GM21360 (cell line): ENCODE results near the gene ARHGAP5.

Experiments used
- ATAC-seq: cut with Tn5 transposase; IDR thresholded peaks from one replicate; pipeline ENCODE4 v1.9.1; 2021; ENCODE audit warnings: mild to moderate bottlenecking, moderate library complexity; ENCODE audit not compliant: unreplicated experiment

The ARHGAP5 gene

DNA sequence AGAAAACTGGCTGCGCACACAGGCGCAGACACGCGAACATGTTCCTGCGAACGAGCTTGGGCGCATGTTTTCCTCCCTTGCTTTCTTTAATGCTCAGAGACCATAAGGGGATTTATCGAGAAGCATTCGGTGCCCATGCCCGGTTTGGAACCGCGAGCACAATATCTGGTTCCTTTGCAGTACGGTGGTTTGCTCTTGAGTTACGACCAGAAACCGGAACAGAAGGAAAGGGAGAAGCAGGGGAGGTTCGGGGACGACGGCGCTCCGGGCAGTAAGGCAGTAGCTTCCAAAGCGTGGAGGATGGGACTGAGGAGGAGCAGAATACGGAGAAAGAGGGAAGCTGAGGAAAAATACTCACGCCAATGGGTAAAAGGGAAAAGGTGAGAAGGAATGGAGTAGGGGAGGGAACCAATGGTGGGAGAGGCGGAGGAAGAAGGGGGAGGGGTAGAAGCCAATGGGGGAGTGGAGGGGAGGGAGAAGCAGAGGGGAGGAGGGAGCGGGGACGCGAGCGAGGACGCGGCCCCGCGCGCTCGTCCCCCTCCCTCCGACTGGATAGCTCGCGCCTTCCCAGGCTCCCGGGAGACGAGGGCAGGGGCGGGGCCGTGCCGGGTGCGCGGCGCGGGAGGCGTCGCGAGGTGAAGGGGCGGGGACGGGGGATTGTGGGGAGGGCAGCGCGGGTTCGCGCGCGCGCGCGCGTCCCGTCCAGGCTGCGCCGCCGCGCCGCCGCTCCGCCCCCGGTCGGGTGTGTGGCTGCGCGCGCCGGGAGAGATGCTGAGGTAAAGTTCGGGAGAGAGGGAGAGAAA is 625 bp upstream of the ARHGAP5 start:
- peak; percentile 53 for ATAC-seq

DNA sequence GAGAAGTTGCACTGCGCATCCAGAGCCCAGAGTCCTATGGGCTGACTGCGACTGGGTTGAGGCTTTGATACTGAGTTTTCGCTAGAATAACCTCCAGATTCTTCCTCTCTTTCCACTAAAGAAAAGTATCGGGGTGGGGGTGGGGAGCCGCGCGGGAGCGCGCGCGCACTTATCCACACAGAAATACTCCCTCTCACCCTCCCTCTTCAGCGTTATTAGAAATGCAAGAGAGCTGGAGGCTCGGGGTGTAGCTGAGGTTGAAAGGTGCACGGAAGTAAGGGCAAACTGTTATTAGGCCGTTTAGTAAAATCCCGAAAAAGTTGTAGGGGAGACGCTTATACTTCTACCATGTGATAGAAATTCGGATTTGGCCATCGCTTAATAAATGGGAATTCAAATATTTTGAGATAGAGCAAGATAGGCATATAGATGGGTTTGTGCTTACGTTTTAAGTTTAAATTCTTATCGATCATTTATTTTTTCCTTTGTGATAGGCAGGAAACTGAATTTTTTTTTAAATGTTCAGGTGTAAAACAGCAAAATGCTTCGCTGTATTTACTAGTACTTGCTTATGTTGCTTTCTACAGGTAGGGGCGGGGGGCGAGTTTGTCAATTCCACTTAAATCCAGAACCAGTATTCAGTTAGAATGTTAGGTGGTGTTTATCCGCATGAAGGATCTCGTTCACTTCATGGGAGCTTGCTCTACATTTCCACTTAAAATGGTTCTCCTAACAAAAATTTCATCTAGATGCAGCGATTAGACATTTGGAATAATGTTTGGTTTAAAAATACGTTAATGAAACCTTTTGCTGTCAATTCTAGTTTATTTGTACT is 1.1 kb downstream of the ARHGAP5 start:
- ATAC-seq = no peak

DNA sequence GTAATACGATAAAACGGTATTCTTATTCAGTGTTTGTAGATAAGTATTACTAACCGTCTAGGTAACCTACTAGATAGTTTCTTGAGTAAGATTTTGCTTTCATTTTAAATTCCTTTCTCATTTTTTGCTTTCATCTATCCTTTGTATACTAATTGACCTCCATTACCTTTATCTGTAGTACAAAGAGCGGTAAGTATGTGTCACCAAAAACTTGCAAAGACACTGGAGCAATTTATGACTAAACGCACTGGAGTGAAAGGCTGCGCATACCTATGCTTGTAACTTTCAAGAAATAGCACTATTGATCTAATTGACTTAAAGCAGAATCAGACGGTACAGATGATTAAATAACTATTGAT is 1.7 kb downstream of the ARHGAP5 start:
- no peak for ATAC-seq

DNA sequence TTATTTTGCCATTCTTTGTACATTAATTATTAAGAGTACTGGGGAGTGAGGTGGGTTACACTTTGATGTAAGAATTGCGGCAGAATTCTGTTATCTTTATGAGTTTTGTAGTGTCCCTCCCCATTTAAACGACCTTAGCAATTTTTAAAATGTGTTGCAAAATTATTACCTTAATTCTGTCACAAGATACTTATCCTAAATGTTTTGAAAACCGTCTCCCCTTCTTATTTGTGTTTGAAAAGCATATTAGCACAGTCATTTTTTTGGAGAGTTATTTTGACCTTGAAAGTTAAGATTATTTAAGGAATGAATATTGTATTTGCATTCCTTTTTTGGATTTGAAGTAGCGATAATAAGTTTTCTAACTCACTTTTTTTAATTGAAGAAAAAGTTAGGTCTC is 2.2 kb downstream of the ARHGAP5 start:
- no peak for ATAC-seq

DNA sequence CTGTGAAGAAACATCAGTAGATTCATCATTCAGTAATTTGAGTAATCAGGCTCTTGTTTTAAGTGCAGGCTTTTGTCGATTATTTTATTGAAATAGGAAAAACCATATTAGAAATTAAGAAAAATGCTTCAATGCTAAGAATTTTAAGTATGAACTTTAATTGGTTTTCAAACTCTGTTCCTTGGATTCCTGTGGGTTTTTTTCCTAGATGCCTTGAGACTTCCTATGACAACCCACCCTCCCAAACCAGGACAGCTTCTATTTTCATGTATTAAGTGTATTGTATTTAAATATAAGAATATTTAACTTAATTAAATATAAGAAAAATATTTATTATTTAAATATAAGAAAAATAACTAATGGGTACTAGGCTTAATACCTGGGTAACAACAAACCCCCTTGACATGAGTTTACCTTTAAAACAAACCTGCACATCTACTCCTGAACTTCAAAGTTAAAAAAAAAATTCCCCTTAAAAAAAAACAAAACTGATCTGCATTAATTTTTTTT is 3.0 kb downstream of the ARHGAP5 start:
- no peak for ATAC-seq

DNA sequence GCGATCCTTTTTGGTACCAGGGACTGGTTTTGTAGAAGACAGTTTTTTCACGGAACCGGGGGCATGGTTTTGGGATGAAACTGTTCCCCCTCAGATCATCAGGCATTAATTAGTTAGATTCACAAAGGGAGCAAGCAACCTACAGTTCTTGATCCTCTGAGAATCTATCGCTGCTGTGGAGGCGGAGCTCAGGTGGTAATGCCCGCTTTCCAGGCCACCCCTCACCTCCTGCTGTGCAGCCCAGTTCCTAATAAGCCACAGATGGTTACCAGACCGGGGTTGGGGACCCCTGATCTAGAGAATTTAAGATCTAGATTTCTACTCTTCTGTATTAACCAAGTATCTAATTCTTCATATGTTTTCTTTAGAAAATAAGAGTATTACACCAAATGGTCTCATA is 4.8 kb downstream of the ARHGAP5 start:
- ATAC-seq = no peak

DNA sequence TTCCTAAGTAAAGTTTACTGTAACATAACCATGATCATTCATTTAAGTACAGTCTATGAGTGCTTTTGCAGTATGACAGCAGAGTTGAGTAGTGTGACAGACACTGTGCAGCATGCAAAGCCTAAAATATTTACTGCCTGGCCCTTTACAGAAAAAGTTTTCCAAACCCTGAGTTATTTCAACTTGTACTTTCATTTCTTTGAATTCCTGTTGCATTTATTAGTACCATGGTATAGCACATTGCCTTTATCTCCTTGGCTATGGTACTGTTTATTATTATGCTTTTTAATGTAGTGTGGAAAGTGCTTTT is 6.2 kb downstream of the ARHGAP5 start:
- ATAC-seq = no peak

DNA sequence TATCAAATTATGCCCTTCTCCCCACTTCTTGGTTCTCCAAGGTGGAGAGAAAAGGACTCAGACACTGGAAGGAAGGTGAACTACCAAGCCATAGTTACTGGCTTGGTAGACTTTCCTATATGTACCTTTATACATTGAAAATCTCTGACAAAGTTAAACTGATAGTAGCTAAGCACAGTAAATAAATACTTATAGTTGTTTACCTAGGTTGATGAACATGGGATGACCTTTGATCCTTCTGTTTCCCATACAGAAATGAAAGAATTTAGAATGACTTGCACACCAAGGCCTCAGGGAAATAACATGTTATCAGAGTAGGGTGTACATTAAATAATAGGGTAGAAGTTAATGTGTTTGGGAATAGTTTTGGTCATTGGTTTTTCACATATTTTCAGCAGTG is 6.7 kb downstream of the ARHGAP5 start:
- no peak for ATAC-seq

DNA sequence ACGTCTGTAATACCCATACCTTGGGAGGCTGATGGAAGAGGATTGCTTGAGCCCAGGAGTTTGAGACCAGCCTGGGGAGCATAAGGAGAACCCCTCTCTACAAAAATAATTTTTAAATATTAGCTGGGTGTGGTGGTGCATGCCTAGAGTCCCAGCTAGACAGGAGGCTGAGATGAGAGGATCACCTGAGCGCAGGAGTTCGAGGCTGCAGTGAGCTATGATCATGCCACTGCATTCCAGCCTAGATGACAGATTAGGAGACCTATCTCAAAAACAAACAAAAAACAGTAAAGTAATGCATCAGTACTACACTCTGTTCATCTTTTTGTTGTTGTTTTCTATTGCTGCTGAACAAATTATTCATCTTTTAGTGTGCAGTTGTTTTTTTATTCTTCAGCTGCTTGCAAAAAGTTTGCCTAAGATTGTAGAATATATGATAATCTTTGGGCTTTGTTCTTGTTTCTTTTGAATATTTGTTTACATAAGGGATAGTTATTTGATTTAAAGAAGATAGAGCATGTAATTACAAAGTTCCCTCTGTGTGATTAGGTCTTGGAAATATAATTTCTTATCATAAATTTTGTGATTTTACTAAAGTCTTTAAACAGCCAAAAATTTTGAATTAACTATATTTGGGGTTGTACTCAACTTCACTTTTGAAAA is 8.2 kb downstream of the ARHGAP5 start:
- no peak for ATAC-seq

DNA sequence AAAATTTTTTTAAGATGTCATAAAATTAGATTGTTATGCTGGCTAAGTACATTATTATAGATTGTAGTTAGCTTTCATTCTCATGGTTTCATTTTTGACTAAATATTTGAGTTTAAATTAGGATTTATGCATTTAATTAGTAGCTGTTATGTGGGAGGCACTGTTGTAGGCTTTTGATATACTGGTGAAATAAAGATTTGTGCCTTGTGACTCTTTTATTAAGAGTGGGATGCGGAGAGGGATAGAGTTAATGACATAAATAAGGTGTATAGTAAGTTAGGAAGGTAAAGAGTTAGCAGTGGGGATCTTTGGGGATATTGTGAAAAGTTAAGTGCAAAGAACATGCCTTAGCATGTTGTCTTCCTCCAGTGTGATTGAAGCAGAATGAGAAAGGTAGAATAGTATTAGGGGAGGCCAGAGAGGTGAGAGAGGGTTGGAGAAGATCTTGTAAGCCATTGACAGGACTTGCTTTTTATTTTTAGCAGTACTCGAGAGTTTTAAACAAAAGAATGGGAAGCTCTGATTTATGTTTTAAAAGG is 8.8 kb downstream of the ARHGAP5 start:
- ATAC-seq = no peak

DNA sequence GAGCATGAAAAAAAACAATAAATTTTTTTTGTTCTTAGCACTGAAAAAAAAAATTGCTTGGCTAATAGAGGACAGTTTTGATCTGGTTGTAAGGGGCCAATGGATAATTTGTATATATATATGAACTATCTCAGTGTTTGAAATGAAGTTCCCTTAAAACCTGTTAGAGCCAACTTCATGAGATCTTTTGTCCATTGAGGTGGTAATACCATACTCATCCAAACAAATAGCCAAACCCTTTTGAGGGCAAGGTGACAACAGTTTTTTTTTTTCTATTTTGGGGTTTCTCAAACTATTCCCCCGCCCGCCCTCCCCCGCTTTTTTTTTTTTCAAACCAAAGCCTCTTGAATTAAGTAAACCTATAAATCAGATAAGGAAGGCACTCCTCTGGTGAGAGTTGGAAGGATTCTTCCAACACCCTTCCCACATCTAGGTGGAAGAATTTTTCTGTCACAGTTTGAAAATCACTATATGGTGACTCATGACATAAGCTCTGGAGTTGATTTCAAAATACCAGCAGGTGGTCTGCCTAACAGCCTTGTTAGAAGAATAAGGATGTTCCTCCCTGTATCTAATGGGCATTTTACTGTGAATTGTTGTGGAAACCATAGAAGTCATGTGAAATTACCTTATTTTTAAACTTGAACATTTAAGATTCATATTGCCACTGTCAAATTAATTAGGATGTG is 10.2 kb downstream of the ARHGAP5 start:
- no peak for ATAC-seq

DNA sequence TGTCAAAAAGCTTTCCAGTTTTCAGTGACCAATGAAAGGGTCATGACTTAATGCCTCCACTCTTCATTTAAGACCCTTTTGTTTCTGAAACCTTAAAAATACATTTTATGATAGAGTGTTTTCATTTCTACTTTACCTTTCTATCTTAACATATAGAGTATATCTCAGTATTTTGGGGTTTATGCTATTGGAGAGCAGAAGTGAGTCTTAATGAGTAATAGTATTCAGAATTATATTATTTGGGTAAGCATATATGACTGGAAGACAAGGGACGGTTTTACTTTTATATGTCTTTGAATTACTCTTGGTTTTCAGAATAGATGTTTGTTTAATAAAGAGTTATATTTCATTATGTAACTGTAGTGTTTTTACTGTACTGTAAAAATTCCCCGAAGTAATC is 10.8 kb downstream of the ARHGAP5 start:
- no peak for ATAC-seq

DNA sequence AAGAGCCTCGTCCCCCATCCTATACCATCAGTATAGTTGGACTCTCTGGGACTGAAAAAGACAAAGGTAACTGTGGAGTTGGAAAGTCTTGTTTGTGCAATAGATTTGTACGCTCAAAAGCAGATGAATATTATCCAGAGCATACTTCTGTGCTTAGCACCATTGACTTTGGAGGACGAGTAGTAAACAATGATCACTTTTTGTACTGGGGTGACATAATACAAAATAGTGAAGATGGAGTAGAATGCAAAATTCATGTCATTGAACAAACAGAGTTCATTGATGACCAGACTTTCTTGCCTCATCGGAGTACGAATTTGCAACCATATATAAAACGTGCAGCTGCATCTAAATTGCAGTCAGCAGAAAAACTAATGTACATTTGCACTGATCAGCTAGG is 13.6 kb downstream of the ARHGAP5 start:
- ATAC-seq = no peak

DNA sequence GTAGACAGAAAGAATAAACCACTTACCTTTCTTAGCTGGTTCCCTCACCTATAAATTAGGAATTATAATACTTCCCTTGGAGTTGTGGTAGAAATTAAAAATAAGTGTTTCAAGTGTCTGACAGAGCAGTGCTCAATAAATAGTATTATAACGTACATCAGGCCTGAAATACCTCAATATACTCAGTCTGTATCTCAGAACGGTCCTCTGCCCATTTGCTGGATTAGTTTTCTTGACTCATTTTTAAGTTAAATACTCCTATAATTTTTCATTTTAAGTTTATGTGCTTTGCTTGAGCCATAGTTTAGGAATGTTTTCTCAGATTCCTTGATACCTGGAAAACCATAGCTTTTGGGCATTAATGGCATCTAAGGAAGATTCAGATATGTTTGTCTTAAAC is 22.4 kb downstream of the ARHGAP5 start:
- no peak for ATAC-seq

DNA sequence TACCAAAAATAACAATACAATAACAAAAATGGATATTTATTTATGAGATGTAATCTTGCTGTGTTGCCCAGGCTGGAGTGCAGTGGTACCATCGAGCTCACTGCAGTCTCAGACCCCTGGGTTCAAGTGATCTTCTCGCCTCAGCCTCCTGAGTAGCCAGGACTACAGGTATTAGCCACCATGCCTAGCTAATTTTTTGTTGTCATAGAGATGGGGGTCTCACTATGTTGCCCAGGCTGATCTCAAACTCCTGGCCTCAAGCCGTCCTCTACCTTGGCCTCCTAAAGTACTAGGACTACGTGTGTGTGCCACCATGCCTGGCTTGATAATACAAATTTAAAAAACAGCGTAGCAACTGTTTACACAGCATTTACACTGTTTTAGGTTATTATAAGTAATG is 23.1 kb downstream of the ARHGAP5 start:
- ATAC-seq = no peak

DNA sequence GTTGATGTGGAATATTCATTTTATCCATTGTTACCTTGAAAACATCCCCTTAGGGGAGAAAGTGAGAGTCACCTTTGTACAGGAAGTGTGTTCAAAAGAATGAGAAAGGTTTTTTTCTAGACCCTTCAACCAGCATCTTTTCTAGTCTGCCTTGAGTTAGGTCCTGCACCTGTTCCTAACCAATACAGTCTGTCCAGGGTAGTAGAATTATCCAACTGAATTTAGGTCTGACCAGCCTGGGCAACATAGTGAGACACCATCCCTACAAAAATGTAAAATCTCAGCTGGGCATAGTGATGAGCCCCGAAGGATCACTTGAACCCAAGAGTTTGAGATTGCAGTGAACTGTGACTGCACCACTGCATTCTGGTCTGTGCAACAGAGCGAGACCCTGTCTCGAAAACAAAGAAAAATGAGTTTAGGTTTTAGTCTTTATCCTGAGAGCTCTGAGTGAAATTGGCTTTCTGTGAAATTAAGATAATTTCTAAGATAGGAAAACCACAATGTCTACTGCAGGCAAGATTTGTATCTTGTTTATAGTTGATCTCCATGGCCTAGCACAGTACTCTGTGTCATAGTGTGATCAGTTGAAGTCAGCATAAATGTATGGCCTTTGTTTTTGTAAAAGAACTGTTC is 25.2 kb downstream of the ARHGAP5 start:
- peak; percentile 81 for ATAC-seq

DNA sequence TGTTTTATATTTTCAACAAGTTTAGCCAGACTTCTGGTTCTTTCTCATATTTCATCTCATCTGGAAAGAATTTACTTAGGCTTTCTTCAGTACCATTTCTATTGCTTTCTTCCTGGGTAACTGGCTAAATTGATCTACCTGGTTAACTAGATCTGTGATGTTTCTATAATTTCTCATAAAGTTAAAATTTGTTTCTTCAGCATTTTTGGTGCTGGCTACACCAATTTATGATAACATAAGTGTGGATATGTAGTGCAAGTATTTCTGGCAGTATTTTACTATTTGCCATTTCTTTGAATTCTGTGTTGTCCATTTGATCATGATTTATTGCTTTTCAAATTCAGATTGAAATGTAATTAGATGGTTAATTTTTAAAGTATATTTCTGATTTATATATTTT is 25.9 kb downstream of the ARHGAP5 start:
- no peak for ATAC-seq

DNA sequence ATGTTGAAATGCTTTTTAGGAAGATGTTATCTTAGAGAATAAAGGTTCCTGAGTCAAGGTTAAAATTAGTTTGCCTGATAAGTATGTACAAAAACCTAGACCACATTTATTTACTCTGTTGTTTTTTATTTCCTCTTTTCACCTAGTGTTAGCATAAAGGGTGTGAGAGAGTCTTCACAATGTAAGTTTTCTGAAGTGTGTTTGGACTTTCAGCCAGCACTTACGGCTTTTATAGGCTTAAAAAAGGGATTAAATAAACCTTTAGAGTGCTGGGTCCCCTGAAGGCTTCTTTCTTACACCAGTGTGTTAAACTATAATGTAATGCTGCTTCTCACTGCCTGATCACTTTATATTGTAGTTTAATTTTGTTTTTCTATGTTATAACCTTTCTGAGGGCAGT is 27.2 kb downstream of the ARHGAP5 start:
- ATAC-seq = no peak

DNA sequence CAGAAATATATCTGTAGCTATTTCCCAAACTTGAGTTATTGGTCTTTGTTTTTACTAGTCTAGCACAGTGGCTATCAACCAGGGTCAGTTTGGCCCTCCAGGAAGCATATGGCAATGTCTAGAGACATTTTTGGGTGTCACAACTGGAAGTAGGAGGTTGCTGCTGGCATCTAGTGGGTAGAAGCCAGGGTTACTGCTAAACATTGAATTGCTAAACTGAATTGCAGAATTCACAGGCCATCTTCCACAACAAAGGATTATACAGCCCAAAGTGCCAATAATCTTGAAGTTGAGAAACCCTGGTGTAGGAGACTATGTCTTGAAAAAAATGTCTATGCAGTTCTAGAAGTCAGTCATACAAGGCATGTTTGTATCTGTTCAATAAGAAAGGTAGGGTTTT is 27.7 kb downstream of the ARHGAP5 start:
- no peak for ATAC-seq
